22Rv1 (cell line): ENCODE results near the gene SKIC2.
"Not testable (repeated sequence)": the region's sequence is repeated elsewhere in the genome, so short reads cannot be mapped to it uniquely, and the experiment has no call there.

Experiments
- ZFX ChIP-seq: fragments of 450-650 bp; IDR thresholded peaks from 2 replicates; pipeline ENCODE4 v1.6.1; 2017; ENCODE audit warnings: antibody characterized with exemption, borderline replicate concordance
- TF ChIP-seq, protein P1 (sequence below): fragments of 450-650 bp; IDR thresholded peaks from 2 replicates; pipeline ENCODE4 v1.5.1; 2017; ENCODE audit warnings: mild to moderate bottlenecking

DNA sequence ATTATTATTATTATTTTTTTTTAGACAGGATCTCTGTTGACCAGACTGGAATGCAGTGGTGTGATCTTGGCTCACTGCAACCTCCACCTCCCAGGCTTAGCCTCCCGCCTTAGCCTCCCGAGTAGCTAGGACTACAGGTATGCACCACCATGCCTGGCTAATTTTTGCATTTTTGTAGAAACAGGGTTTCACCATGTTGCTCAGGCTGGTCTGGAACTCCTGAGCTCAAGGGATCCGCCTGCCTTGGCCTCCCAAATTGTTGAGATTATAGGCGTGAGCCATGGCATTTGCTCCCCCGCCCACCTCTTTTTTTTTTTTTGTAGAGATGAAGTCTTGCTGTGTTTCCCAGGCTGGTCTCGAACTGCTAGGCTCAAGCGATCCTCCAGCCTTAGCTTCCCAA, 49.7 kb upstream of the SKIC2 start:
- TF ChIP-seq, protein P1, sequence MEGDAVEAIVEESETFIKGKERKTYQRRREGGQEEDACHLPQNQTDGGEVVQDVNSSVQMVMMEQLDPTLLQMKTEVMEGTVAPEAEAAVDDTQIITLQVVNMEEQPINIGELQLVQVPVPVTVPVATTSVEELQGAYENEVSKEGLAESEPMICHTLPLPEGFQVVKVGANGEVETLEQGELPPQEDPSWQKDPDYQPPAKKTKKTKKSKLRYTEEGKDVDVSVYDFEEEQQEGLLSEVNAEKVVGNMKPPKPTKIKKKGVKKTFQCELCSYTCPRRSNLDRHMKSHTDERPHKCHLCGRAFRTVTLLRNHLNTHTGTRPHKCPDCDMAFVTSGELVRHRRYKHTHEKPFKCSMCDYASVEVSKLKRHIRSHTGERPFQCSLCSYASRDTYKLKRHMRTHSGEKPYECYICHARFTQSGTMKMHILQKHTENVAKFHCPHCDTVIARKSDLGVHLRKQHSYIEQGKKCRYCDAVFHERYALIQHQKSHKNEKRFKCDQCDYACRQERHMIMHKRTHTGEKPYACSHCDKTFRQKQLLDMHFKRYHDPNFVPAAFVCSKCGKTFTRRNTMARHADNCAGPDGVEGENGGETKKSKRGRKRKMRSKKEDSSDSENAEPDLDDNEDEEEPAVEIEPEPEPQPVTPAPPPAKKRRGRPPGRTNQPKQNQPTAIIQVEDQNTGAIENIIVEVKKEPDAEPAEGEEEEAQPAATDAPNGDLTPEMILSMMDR: not testable (repeated sequence)
- not testable (repeated sequence) for TF ChIP-seq ZFX
